ENCODE measurements around the gene PTPRF. TPM values are rescaled to one million over a fixed set of nuclear protein-coding genes. Genes with fewer than 3 reads are reported as not detected.

Gene PTPRF
- total RNA-seq: 138 and 155 TPM in 2 replicates

DNA sequence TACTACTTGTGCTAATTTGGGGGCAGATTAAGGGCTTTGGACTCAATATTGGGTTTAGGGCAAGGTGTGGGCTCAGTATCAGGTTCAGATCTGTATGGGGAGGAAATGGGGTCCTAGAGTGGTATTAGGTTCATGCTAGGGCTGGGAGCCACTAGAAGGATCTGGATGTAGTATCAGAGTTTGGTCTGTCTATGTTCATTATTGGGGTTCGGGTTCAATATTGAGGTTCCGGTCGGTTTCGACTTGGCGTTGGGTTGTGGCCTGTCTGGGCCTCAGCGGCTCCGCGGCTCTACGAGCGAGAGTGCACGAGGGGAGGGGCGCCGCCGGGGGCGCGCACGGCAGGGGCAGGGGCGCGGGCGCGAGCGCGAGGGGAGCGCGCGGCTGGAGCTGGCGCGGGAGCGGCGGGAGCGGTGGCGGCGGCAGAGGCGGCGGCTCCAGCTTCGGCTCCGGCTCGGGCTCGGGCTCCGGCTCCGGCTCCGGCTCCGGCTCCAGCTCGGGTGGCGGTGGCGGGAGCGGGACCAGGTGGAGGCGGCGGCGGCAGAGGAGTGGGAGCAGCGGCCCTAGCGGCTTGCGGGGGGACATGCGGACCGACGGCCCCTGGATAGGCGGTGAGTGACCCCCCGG, at the start of gene PTPRF:
PTPRF (plus strand) TSS at position 401 of the 624 bp plus-strand sequence. CDS start 14,193 bp downstream, outside the sequence.
- DNase-seq (ENCODE audit: low read depth): no peak
- TF ChIP-seq, protein P1, sequence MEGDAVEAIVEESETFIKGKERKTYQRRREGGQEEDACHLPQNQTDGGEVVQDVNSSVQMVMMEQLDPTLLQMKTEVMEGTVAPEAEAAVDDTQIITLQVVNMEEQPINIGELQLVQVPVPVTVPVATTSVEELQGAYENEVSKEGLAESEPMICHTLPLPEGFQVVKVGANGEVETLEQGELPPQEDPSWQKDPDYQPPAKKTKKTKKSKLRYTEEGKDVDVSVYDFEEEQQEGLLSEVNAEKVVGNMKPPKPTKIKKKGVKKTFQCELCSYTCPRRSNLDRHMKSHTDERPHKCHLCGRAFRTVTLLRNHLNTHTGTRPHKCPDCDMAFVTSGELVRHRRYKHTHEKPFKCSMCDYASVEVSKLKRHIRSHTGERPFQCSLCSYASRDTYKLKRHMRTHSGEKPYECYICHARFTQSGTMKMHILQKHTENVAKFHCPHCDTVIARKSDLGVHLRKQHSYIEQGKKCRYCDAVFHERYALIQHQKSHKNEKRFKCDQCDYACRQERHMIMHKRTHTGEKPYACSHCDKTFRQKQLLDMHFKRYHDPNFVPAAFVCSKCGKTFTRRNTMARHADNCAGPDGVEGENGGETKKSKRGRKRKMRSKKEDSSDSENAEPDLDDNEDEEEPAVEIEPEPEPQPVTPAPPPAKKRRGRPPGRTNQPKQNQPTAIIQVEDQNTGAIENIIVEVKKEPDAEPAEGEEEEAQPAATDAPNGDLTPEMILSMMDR (conservative IDR thresholded peaks at IDR 0.05; ENCODE audit: low read depth, low read length): no peak
- peak within 1 kb of the TSS; percentile 67 for H3K4me3 ChIP-seq (ENCODE audit: low read depth, low read length)

DNA sequence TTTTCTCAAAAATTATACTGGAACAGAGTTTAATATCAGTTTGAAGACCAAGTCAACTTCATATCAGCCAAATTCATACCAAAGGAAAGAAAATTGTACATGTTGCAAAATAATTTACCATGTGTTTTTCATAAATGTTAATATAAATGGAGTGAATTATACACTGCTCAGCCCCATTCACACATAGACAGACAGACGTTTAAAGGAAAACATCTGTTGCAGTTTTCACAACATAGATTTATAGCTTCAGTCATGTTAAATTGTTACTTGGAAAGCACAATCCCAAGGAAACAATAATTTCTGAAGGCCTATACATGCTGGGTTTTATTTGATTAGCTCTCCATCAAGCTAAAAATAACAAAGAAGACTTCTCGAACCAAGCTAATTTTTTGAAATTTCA, 49.2 kb upstream of the PTPRF start:
- H3K4me3 ChIP-seq (ENCODE audit: low read depth, low read length): no peak overlapping the region
- no peak for DNase-seq (ENCODE audit: low read depth)
- TF ChIP-seq, protein P1 (conservative IDR thresholded peaks at IDR 0.05; ENCODE audit: low read depth, low read length): no peak

DNA sequence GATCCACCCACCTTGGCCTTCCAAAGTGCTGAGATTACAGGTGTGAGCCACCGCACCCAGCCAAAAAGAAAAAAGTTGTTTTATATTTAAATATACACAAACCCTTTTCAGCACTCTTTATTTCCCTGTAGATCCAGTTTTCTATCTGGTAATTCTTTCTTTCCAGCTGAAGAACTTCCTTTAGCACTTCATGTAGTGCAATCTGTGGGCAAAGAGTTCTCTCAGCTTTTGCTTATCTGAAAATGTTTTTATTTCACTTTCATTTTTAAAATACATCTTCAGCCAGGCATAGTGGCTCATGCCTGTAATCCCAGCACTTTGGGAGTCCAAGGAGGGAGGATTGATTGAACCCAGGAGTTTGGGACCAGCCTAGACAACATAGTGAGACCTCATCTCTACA, 48.5 kb upstream of the PTPRF start:
- DNase-seq (ENCODE audit: low read depth): no peak
- H3K4me3 ChIP-seq (ENCODE audit: low read depth, low read length): no peak overlapping the region
- TF ChIP-seq, protein P1 (conservative IDR thresholded peaks at IDR 0.05; ENCODE audit: low read depth, low read length): no peak

DNA sequence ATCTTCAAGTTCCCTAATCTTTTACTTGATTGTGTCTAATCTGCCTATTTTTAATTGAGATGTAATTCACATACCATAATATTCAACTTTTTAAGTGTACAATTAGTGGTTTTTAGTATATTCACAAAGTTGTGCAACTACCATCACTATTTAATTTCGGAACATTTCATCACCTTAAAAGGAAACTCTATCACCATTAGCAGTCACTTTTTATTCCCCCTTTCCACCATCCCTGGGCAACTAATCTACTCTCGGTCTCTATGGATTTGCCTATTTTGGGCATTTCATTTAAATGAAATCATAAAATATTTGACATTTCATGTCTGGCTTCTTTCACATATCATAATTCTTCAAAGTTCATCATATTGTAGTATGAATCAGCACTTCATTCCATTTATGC, 46.3 kb upstream of the PTPRF start:
- H3K4me3 ChIP-seq (ENCODE audit: low read depth, low read length): no peak overlapping the region
- no peak for DNase-seq (ENCODE audit: low read depth)
- TF ChIP-seq, protein P1 (conservative IDR thresholded peaks at IDR 0.05; ENCODE audit: low read depth, low read length): no peak

DNA sequence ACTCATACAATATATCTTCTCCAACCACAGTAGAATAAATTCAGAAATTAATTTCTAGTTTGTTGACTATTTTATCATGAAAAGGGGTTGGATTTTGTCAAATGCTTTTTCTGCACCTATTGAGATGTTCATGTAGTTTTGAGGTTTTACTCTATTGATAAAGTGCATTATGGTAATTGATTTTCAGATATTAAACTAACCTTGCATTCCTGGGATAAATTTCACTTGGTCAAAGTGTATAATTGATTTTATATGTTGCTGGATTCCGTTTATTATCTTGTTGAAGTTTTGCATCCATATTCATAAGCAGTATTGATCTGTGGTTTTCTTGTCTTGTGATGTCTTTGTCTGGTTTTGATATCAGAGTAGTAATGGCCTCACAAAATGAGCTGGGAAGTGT, 42.5 kb upstream of the PTPRF start:
- TF ChIP-seq, protein P1 (conservative IDR thresholded peaks at IDR 0.05; ENCODE audit: low read depth, low read length): no peak

DNA sequence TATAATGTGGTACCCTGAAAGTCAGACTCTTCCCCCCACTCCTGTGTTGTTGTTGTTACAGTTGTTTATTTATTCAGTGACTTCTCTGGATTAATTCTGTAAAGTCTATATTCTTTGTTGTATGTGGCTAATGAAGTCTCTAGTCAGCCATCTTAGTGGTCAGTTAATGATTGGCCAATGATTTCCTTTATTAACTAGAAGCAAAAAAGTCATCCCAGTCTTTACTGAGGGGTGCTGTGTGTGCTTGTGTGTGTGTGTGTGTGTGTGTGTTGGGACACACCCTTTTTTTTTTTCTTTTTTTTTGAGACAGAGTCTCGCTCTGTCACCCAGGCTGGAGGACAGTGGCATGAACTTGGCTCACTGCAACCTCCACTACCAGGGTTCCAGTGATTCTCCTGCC, 39.6 kb upstream of the PTPRF start:
- TF ChIP-seq, protein P1 (conservative IDR thresholded peaks at IDR 0.05; ENCODE audit: low read depth, low read length): no peak
- DNase-seq (ENCODE audit: low read depth): no peak
- no peak overlapping the region for H3K4me3 ChIP-seq (ENCODE audit: low read depth, low read length)

More for the DNA sequence above, 42.5 kb upstream of the PTPRF start:
- DNase-seq (ENCODE audit: low read depth): no peak
- no peak overlapping the region for H3K4me3 ChIP-seq (ENCODE audit: low read depth, low read length)

DNA sequence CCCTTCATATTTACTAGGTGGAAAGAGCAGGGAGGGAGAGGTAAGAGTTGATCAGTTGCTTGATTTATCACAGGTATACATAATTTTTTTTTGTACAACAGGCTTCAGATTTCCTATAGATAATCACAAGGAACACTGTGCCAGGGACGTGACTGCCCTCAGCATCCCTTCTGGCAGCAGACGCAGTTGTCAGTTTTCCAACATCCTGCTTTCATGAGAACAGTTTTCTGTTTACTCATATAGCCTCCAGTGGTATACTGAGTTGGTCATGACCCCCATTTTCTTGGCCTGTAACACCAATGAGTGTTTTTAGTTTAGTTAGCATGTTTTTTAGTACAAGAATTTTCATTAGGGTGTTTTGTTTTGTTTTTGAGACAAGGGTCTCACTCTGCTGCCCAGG, 37.9 kb upstream of the PTPRF start:
- H3K4me3 ChIP-seq (ENCODE audit: low read depth, low read length): no peak overlapping the region
- no peak for DNase-seq (ENCODE audit: low read depth)
- TF ChIP-seq, protein P1 (conservative IDR thresholded peaks at IDR 0.05; ENCODE audit: low read depth, low read length): no peak

All from epithelial cell of proximal tubule (primary cell).